Progenitor cell of endocrine pancreas (in vitro differentiated cells): Measurements from ENCODE around the gene OSBPL6. TPM values are rescaled to one million over a fixed set of nuclear protein-coding genes. Genes with fewer than 3 reads are reported as not detected.

Experiments
- DNase-seq: peaks from one replicate; pipeline ENCODE4 v3.0.0; 2021; ENCODE audit warnings: low spot score; ENCODE audit not compliant: unreplicated experiment
- H3K27ac Mint-ChIP-seq: 2 replicates; pipeline ENCODE4 v1.8.0; 2021; ENCODE audit warnings: mild to moderate bottlenecking, moderate library complexity, mixed read lengths
- H3K27me3 Mint-ChIP-seq: 2 replicates; pipeline ENCODE4 v1.8.0; 2021; ENCODE audit warnings: mixed read lengths
- H3K36me3 Mint-ChIP-seq: 2 replicates; pipeline ENCODE4 v1.8.0; 2022; ENCODE audit warnings: mixed read lengths; ENCODE audit not compliant: insufficient read depth
- H3K4me1 Mint-ChIP-seq: 2 replicates; pipeline ENCODE4 v1.8.0; 2021; ENCODE audit warnings: low read depth, mixed read lengths
- H3K4me3 Mint-ChIP-seq: 2 replicates; pipeline ENCODE4 v1.8.0; 2021; ENCODE audit warnings: low read depth, mild to moderate bottlenecking, moderate library complexity, mixed read lengths
- H3K9me3 Mint-ChIP-seq: 2 replicates; pipeline ENCODE4 v1.8.0; 2021; ENCODE audit warnings: low read depth, mixed read lengths
- CTCF ChIP-seq: fragments of 200-600 bp; sonication (generic); IDR thresholded peaks from one replicate; pipeline ENCODE4 v1.5.0; 2021; ENCODE audit warnings: antibody characterized with exemption, mild to moderate bottlenecking; ENCODE audit not compliant: unreplicated experiment
- total RNA-seq: library from RNA; stranded (reverse); gene quantifications from 2 replicates; pipeline ENCODE4 v1.2.1, GENCODE V29; 2021

OSBPL6 gene
- total RNA-seq, 1 donor from 2014 or later: 2.4 TPM

- H3K27me3 Mint-ChIP-seq: peaks cover 1% of the 10 kb centered on the region
- H3K4me1 Mint-ChIP-seq: peaks cover 3% of the 10 kb centered on the region
- no peaks in the 10 kb centered on the region for H3K9me3 Mint-ChIP-seq
- TF ChIP-seq CTCF: no peak
- no peak overlapping the region for H3K27ac Mint-ChIP-seq
- H3K36me3 Mint-ChIP-seq: no peaks in the 10 kb centered on the region
- H3K4me3 Mint-ChIP-seq: no peak overlapping the region
- DNase-seq: no peak
Observed at GRCh38 chr2:178230396-178230795, 36.1 kb downstream of the OSBPL6 start.

- Mint-ChIP-seq H3K36me3 (no peaks in the 10 kb centered on the region), H3K9me3 (no peaks in the 10 kb centered on the region), H3K27ac (no peak overlapping the region), H3K4me3 (no peak overlapping the region), H3K4me1 (peaks cover 3% of the 10 kb centered on the region), H3K27me3 (no peaks in the 10 kb centered on the region)
- no peak for TF ChIP-seq CTCF
- DNase-seq: no peak
Observed at GRCh38 chr2:178233428-178233827, 39.1 kb downstream of the OSBPL6 start.

GRCh38 chr2:178234648-178235047 is 40.3 kb downstream of the OSBPL6 start:
- Mint-ChIP-seq H3K27me3 (no peaks in the 10 kb centered on the region), H3K4me1 (peaks cover 3% of the 10 kb centered on the region), H3K9me3 (no peaks in the 10 kb centered on the region), H3K27ac (no peak overlapping the region), H3K4me3 (no peak overlapping the region), H3K36me3 (no peaks in the 10 kb centered on the region)
- DNase-seq: no peak
- TF ChIP-seq CTCF: no peak

DNA sequence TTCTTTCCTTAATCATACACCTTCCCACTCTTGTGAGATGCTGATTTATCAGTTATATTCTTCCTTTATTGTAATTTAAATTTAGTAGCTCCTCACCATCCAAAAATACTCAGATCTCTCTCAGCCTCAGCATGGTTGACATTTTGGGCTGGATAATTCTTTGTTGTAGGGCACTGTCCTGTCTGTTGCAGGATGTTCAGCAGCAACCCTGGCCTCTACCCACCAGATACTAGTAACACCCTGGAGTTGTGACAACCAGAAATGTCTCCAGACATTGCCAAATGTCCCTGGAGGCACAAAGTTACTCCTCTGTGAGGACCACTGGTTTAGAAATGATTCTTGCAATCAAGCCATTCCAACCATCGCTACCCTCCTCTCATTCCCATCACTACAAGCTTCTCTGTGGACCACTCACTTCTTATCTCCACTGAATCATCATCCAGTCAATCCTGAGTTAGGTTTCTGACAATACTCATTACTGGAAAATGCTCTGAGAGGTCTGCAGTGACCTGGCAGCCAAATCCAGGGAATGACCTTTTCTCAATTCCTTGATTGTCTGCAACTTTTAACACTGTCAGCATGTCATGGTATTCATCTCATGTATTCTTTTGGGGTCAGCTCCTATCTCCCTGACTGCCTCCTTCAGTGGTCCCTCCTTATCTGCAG is 43.3 kb downstream of the OSBPL6 start:
- no peaks in the 10 kb centered on the region for H3K27me3 Mint-ChIP-seq
- H3K4me1 Mint-ChIP-seq: peaks cover 4% of the 10 kb centered on the region
- H3K27ac Mint-ChIP-seq: no peak overlapping the region
- no peaks in the 10 kb centered on the region for H3K36me3 Mint-ChIP-seq
- no peak overlapping the region for H3K4me3 Mint-ChIP-seq
- no peaks in the 10 kb centered on the region for H3K9me3 Mint-ChIP-seq
- no peak for TF ChIP-seq CTCF
- DNase-seq: no peak

- no peak for TF ChIP-seq CTCF
- peaks cover 4% of the 10 kb centered on the region for H3K4me1 Mint-ChIP-seq
- H3K27me3 Mint-ChIP-seq: no peaks in the 10 kb centered on the region
- H3K9me3 Mint-ChIP-seq: no peaks in the 10 kb centered on the region
- H3K4me3 Mint-ChIP-seq: no peak overlapping the region
- H3K36me3 Mint-ChIP-seq: no peaks in the 10 kb centered on the region
- no peak for DNase-seq
- no peak overlapping the region for H3K27ac Mint-ChIP-seq
Observed at GRCh38 chr2:178238154-178238521, 43.8 kb downstream of the OSBPL6 start.
